Psoas muscle (tissue), 8 donors: ENCODE results near the gene ITGA11. TPM values are rescaled to one million over a fixed set of nuclear protein-coding genes. Genes with fewer than 3 reads are reported as not detected.
"Not testable (repeated sequence)": the region's sequence is repeated elsewhere in the genome, so short reads cannot be mapped to it uniquely, and the experiment has no call there.

Source experiments
- ATAC-seq, 4 donors: fragments of 200-7000 bp; cut with Tn5 transposase; one replicate each; pipeline ENCODE4 v1.9.1; 2020; ENCODE audit warnings: moderate library complexity in 3 of 4, mild to moderate bottlenecking in 2 of 4
- DNase-seq, 2 donors: peaks; one replicate each; pipeline ENCODE4 v3.0.0-alpha.2; 2020
- H3K27ac ChIP-seq: fragments of 200-600 bp; one replicate; pipeline ENCODE4 v1.8.0; 2022
- H3K27me3 ChIP-seq, 3 donors: fragments of 200-600 bp in 1 of 3; one replicate each; pipeline versions ENCODE4 v1.6.1 to v1.8.0; 2013 to 2022; ENCODE audit warnings: low read length in 2 of 3, mild to moderate bottlenecking in 2 of 3, moderate library complexity in 1 of 3; ENCODE audit not compliant: insufficient read depth in 3 of 3
- H3K36me3 ChIP-seq, 2 donors: fragments of 200-600 bp in 1 of 2; one replicate each; pipeline versions ENCODE4 v1.6.1 to v1.8.0; 2013 to 2022; ENCODE audit warnings: low read depth in 1 of 2, mild to moderate bottlenecking in 1 of 2, moderate library complexity in 1 of 2; ENCODE audit not compliant: insufficient read depth in 1 of 2
- H3K4me1 ChIP-seq: fragments of 200-600 bp; one replicate; pipeline ENCODE4 v1.8.0; 2022
- H3K4me3 ChIP-seq: fragments of 200-600 bp; one replicate; pipeline ENCODE4 v1.8.0; 2022; ENCODE audit warnings: mild to moderate bottlenecking
- H3K9me3 ChIP-seq: fragments of 200-600 bp; one replicate; pipeline ENCODE4 v1.8.0; 2022
- CTCF ChIP-seq: fragments of 200-600 bp; IDR thresholded peaks from one replicate; pipeline ENCODE4 v1.8.0; 2022; ENCODE audit warnings: antibody characterized with exemption
- WGBS, 3 donors: extraction: QIAGEN DNeasy Blood & Tissue Kit; methylation state at CpG; one replicate each; pipeline versions ENCODE4 v1.1.6 to v1.1.7; 2013; 5-methylcytosine and 5-hydroxymethylcytosine counted together
- intact Hi-C, 2 donors: fragments of 100-400 bp; cut with DNase I; formaldehyde crosslinking; loops; one replicate each; pipeline versions ENCODE4 v1.11.0 to v1.14.2; 2022
- polyA plus RNA-seq, 3 donors: library from polyadenylated mRNA; stranded (reverse); fragments of 200-250 nt; gene quantifications; one replicate each; pipeline ENCODE4 v1.2.3, GENCODE V29; 2013
- total RNA-seq, 4 donors: library from RNA; stranded (reverse); fragmentation: NEBNext Ultra II Directional in 2 of 4; extraction: Animal tissue kit (Norgen Biotek cat#: 25700) in 2 of 4; gene quantifications; one replicate each; pipeline versions ENCODE4 v1.2.1 to v1.2.4, GENCODE V29; 2021 to 2023
- donor health status: healthy with polysubstance abuse.
- donor health status: DM: no; HTN: no; CAD: no; lungs with moderate emphysema.
- donor health status: Bipolar disorder and iron deficiency.
- donor health status: healthy.
- donor health status: DM: yes; HTN: yes; CAD: no.
- donor health status: DM: no; HTN: no; CAD: no.
- donor health status: DM: no; HTN: no; CAD: no.
- donor health status: DM: yes; HTN: yes; CAD: no.

The ITGA11 gene
- total and polyA plus RNA-seq, 7 donors = 0.10 to 7.9 (median 0.97) TPM

DNA sequence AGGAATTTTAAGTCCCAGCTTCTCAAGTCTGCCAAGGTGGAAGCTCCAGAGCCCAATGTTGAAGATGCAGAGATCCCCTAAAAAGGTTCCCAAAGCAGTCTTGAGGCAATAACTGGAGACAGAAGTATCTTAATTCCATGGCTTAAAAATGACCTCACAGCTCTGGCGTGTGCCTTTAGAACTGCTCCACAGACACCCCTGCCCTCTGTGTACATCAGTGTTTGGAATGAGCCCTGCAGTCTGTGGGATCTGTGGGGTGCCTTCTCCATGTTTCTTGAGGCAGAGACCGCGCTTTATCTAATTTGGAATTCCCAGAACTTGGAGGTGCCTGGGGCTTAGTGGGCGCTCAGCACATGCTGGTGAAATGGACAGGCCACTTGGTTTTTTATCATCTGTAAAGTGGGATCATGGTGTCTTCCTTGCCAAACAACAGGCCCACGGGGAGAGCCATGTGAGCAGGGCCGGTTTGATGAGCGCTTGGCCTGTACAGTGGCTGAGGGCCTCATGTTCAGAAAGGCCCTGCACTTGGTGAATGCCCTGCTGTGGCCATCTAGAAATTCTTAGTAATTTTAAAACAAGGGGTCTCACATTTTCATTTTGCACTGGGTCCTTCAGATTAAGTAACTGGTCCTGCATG lies 7.1 kb downstream of the ITGA11 start:
- Histone ChIP-seq H3K27ac (no peak overlapping the region), H3K27me3 (no peaks in the 10 kb centered on the region)
- WGBS, 3 donors = 77 to 91% (median 80%) methylated on average over 7 of the region's 7 CpGs

DNA sequence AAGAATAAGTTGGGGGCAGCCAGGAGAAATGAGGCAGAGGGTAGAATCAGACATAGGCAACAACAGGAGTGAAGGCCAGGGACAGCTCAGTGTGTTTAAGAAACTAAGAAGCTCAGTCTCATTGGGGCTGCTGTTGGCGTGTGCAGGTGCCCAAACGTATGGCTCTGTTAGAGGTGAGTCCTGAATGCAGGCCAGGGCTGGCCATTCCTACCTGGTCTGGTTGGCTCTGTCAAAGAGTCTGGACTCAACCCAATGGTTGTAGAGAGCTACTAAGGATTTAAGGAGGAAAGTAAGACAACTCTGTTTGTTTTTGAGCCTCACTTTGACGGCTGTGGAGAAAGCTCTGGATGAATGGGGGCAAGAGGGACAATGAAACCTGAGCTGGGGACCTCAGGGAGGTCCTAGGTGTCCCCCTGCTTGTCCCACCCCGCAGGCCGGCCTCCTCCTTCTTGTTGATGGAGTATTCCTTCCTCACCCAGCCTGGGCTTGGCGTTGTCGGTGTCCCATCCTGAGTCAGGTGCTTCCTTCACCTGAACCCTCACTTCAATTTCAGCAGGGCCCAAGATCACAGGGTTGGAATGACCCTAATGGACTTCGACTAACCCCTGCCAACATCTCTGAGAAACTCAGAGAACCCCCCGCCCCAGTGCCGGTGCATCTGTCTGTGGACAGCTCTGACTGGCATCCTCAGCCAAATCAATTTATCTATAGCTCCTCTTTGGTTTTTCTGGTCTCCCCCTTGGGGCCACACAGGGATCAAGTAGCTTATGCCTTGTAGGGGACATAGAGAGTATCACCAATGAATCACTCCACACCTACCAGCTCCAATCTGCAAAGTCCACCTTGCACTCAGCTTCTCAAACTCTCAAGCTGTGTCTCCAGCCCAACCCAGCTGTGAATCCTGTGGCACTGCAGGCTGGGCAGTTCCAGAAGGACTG lies 8.3 kb downstream of the ITGA11 start:
- DNase-seq (no peak), ATAC-seq (no peak)
- H3K27me3 ChIP-seq = no peaks in the 10 kb centered on the region
- WGBS, 3 donors = 82 to 85% (median 84%) methylated on average over 10 of the region's 10 CpGs
- intact Hi-C loops = no loop called here
- H3K9me3 ChIP-seq = no peaks in the 10 kb centered on the region
- H3K4me3 ChIP-seq = no peak overlapping the region
- no peak overlapping the region for H3K27ac ChIP-seq
- no peak for TF ChIP-seq CTCF
- no peaks in the 10 kb centered on the region for H3K36me3 ChIP-seq
- no peaks in the 10 kb centered on the region for H3K4me1 ChIP-seq

More for the DNA sequence above, 7.1 kb downstream of the ITGA11 start:
- TF ChIP-seq CTCF = no peak
- no peaks in the 10 kb centered on the region for H3K36me3 ChIP-seq
- no peaks in the 10 kb centered on the region for H3K9me3 ChIP-seq
- H3K4me1 ChIP-seq = no peaks in the 10 kb centered on the region
- DNase-seq (no peak), ATAC-seq (no peak)
- H3K4me3 ChIP-seq = no peak overlapping the region
- intact Hi-C loops = no loop called here

DNA sequence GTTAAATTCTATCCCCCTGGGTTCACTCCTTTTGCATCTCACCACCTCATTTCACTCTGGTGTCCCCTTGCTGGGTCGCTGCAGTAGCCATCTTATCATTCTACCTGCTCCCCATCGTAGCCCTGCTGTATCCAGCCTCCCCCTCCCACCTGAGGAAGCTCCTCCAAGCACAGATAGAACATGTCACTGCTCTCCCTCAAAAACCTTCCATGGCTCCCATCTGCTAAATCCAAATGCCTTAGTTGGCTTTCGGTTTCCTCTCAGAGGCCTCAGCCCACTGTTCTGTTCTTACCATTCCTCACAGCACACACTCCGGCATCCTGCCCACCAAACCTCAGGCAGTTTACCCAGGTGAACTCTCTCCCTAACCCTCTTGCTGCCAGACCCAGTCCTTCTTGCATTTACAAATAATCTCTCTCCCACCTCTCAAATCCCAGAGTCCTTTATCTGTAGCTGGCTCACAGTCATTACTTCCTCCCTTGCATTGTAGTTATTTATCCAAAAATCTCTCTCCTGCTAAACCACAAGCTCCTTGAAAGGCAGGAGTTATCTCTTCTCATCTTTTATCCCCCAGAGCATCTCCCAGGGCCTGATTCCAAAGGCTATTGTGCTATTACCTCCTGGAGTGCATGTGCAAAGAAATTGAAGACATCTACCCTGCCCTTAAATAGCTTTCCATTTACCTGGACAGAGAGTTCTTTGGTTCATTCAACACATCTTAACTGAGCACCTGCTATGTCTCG lies 9.4 kb downstream of the ITGA11 start:
- H3K36me3 ChIP-seq, H3K27me3 ChIP-seq, intact Hi-C loops, H3K9me3 ChIP-seq, DNase-seq, ATAC-seq, H3K27ac ChIP-seq, H3K4me1 ChIP-seq, H3K4me3 ChIP-seq: not testable (repeated sequence)
- whole genome bisulfite sequencing, 3 donors = 72 to 90% (median 84%) methylated on average over 4 of the region's 5 CpGs

DNA sequence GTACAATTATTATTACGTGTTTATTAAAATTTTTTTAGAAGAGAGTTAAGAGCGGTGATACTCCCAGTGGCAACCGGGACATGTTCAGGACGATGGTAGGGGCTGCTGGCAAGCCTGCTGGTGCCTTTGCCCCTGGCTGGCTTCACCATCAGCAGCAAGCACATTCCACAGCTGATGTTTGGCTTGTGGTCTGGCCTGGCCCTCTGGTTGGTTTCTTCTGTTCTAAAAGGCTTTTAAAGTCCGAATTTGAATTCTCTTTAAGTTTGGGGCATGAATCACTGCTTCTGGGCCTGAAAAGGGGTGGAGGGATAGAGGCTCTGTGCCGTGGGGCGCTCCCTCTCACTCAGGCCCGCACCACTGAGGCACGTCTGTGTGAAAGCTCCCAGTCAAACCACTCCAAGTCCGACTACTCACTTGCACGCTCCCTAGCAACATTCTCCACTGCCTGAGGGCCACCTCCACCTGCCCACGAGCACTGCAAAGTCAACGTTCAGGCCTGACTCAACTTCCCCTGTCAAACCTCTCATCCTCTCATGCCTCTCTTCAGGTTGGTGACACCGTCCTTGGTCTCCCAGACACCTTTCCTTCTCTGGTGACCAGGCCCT lies 10.1 kb downstream of the ITGA11 start:
- no peak for DNase-seq
- H3K27ac ChIP-seq = no peak overlapping the region
- ATAC-seq = no peak
- no peaks in the 10 kb centered on the region for H3K9me3 ChIP-seq
- no peaks in the 10 kb centered on the region for H3K36me3 ChIP-seq
- H3K4me3 ChIP-seq = no peak overlapping the region
- no peaks in the 10 kb centered on the region for H3K4me1 ChIP-seq
- no peaks in the 10 kb centered on the region for H3K27me3 ChIP-seq
- no peak for TF ChIP-seq CTCF
- intact Hi-C loops = no loop called here
- 86 to 88% (median 86%) methylated on average over 14 of the region's 14 CpGs for WGBS, 3 donors
